Dendritic cell treated with granulocyte-macrophage colony-stimulating factor and Interleukin-4, amounts not matched to agents 40 ng/mL and 50 ng/mL, for 4 days (primary cell): Measurements from ENCODE around the gene SNX10.
"Not testable (repeated sequence)": the region's sequence is repeated elsewhere in the genome, so short reads cannot be mapped to it uniquely, and the experiment has no call there.

ENCODE experiments used
- H3K27ac Mint-ChIP-seq: one replicate; pipeline ENCODE4 v1.8.0; 2022; ENCODE audit warnings: mild to moderate bottlenecking, mixed read lengths
- H3K27me3 Mint-ChIP-seq: one replicate; pipeline ENCODE4 v1.8.0; 2022; ENCODE audit warnings: mild to moderate bottlenecking, mixed read lengths
- H3K36me3 Mint-ChIP-seq: one replicate; pipeline ENCODE4 v1.8.0; 2022; ENCODE audit warnings: low read depth, mixed read lengths
- H3K4me1 Mint-ChIP-seq: one replicate; pipeline ENCODE4 v1.8.0; 2022; ENCODE audit warnings: low read depth, mixed read lengths
- H3K4me3 Mint-ChIP-seq: one replicate; pipeline ENCODE4 v1.8.0; 2022; ENCODE audit warnings: mild to moderate bottlenecking, moderate library complexity, mixed read lengths
- H3K9me3 Mint-ChIP-seq: one replicate; pipeline ENCODE4 v1.8.0; 2022; ENCODE audit warnings: mixed read lengths
- intact Hi-C: fragments of 100-400 bp; cut with micrococcal nuclease; formaldehyde crosslinking; loops from one replicate; pipeline ENCODE4 v1.15.0; 2022

The SNX10 gene

DNA sequence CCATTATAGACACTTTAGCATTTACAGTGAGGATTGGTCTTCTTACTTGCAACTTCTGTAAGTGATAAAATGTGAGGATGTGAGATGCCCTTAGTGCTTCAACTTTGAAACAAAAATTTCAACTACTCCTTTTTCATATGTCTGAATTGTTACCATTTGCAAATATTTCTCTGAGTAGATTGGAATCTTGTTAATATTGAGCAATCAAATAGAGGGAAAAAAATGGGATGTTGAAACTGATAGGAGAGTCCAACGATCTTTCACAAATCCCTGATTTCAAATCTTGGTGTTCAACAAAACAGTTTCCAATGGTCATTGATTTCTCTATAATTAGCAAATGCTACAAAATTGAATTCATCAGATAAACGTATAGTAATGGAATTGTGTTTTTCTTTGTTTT lies 5.5 kb upstream of the SNX10 start:
- H3K4me3 Mint-ChIP-seq: no peak overlapping the region
- H3K36me3 Mint-ChIP-seq: no peaks in the 10 kb centered on the region
- H3K27ac Mint-ChIP-seq: no peak overlapping the region
- no peaks in the 10 kb centered on the region for H3K9me3 Mint-ChIP-seq
- intact Hi-C loops: no loop called here
- H3K27me3 Mint-ChIP-seq: no peaks in the 10 kb centered on the region
- H3K4me1 Mint-ChIP-seq: peaks cover 21% of the 10 kb centered on the region

DNA sequence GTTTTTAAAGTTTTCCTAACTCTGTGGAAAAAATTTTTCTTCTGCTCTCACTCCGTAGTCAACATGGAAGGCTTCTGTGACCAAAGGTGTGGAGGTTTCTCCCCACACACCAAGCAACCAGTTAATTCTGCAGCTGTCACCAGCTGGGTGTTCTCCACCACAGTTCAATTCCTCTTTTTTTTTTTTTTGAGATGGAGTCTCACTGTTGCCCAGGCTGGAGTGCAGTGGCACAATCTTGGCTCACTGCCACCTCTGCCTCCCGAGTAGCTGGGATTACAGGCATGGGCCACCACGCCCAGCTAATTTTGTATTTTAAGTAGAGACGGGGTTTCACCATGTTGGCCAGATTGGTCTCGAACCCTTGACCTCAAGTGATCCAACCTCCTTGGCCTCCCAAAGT lies 3.5 kb upstream of the SNX10 start:
- Mint-ChIP-seq H3K4me1 (peaks cover 39% of the 10 kb centered on the region), H3K27ac (peak overlapping the region; percentile 32), H3K36me3 (peaks cover 11% of the 10 kb centered on the region)
- intact Hi-C loops, H3K9me3 Mint-ChIP-seq, H3K27me3 Mint-ChIP-seq, H3K4me3 Mint-ChIP-seq: not testable (repeated sequence)

DNA sequence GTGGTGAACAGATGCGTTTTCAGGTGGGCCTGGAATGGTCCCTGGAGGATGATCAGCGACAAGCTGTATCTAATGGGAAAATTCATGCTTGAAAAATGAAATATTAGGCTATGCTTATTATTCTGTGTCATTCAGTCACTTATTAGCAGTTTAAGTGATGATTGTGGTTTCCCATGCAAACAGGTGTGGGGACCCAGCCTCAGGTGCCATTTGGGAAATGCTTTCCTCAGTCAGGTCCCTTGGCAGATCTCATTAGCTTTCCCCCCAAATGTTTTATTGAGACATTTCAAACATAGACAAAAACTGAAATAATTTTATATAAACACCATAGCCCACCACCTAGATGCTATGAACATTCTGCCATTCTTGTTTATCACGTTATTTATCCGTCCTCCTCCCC lies 411 bp upstream of the SNX10 start:
- no peaks in the 10 kb centered on the region for H3K9me3 Mint-ChIP-seq
- H3K27me3 Mint-ChIP-seq: no peaks in the 10 kb centered on the region
- H3K36me3 Mint-ChIP-seq: peaks cover 25% of the 10 kb centered on the region
- intact Hi-C loops: loop anchor here (5.0 kb wide), 3 partner anchors 41 to 89 kb away; partner anchors contain the start of genes CBX3 and HNRNPA2B1
- H3K4me1 Mint-ChIP-seq: peaks cover 69% of the 10 kb centered on the region
- H3K4me3 Mint-ChIP-seq: peak overlapping the region; percentile 93
- H3K27ac Mint-ChIP-seq: peak overlapping the region; percentile 92

GRCh38 chr7:26292768-26293560 lies 1.3 kb downstream of the SNX10 start:
- Mint-ChIP-seq H3K27ac (peak overlapping the region; percentile 92), H3K9me3 (no peaks in the 10 kb centered on the region), H3K4me3 (peak overlapping the region; percentile 93), H3K27me3 (no peaks in the 10 kb centered on the region), H3K36me3 (peaks cover 29% of the 10 kb centered on the region), H3K4me1 (peaks cover 66% of the 10 kb centered on the region)
- intact Hi-C loops: loop anchor here (2.0 to 5.0 kb wide), 4 partner anchors 14 to 91 kb away; partner anchors contain the start of genes CBX3 and HNRNPA2B1

DNA sequence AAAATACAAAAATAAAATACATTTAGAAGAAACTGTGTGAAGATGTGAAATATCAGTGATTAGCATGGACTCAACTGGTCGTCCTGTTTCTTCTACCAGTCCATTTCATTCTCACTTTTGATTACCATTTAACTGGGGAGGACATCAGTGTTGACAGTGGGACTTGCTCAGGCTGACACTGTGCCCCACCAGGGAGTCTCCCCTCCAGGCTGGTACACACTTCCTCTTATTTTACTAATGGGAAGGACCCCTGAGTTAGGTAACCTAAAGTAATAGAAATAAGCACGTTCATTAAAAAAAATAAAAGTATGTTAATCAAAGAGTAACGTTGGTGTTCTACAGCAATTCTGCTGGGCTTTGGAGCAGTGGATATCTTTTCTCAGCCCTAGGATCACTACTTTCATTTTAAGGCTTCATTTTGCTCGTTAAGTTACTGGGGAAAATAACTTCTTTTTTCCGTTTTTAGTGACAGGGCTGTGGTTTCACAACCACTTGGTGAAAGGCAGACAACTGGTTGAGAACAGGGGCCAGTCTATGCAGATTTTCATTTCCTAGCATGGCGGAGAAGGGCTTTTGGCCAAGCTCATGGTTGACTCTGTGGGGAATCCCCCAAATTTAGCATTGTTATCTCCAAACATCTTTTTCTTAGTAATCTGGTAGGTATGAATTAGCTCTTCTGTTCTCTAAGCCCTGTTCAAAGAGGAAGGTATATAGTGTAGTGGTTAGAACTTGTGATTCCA lies 2.1 kb downstream of the SNX10 start:
- Mint-ChIP-seq H3K4me3 (peak overlapping the region; percentile 93), H3K36me3 (peaks cover 31% of the 10 kb centered on the region), H3K9me3 (no peaks in the 10 kb centered on the region), H3K4me1 (peaks cover 66% of the 10 kb centered on the region), H3K27ac (peak overlapping the region; percentile 92), H3K27me3 (no peaks in the 10 kb centered on the region)
- intact Hi-C loops: loop anchor here (2.0 to 5.0 kb wide), 4 partner anchors 13 to 91 kb away; partner anchors contain the start of genes CBX3 and HNRNPA2B1

DNA sequence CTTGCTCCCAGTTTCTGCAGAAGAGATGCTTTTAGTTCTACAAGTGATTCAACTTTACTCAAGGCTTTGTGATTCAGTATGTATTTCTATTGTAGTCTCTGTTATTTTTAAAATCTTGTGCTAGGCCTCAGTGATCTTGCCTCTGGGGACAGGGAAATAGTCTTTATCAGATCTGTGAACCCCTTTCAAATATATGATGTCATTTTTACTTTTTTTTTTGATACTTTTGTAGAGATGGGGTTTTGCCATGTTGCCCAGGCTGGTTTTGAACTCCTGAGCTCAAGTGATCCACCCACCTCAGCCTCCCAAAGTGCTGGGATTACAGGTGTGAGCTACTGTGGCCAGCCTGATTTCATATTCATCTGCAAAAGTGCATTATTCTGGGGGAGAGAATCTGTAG lies 3.4 kb downstream of the SNX10 start:
- H3K9me3 Mint-ChIP-seq: no peaks in the 10 kb centered on the region
- H3K27ac Mint-ChIP-seq: peak overlapping the region; percentile 92
- peaks cover 38% of the 10 kb centered on the region for H3K36me3 Mint-ChIP-seq
- H3K4me3 Mint-ChIP-seq: no peak overlapping the region
- intact Hi-C loops: no loop called here
- H3K4me1 Mint-ChIP-seq: peaks cover 70% of the 10 kb centered on the region
- no peaks in the 10 kb centered on the region for H3K27me3 Mint-ChIP-seq

DNA sequence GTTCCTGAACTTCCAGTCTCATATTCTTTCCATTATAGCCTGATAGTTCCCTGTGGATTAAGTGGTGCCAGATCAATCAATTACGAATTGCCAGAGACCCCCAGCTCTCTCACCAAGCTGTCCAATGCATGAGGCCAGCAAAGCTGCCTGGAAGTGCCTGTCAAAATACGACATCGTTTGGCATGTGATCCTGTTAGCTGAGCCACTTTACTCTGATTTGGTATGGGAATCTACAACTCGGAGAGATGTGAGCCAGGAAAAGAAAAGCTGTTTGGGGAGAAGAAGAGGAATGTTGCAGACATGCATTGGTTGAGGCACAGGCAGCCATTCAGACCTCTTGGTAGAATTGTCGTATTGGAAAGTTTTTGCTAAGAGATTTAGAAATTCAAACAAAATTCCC lies 3.9 kb downstream of the SNX10 start:
- peaks cover 70% of the 10 kb centered on the region for H3K4me1 Mint-ChIP-seq
- H3K9me3 Mint-ChIP-seq: no peaks in the 10 kb centered on the region
- peak overlapping the region; percentile 92 for H3K27ac Mint-ChIP-seq
- peaks cover 38% of the 10 kb centered on the region for H3K36me3 Mint-ChIP-seq
- intact Hi-C loops: no loop called here
- no peak overlapping the region for H3K4me3 Mint-ChIP-seq
- no peaks in the 10 kb centered on the region for H3K27me3 Mint-ChIP-seq

- Mint-ChIP-seq H3K9me3 (no peaks in the 10 kb centered on the region), H3K27me3 (no peaks in the 10 kb centered on the region), H3K4me3 (no peak overlapping the region), H3K27ac (peak overlapping the region; percentile 76), H3K36me3 (peaks cover 55% of the 10 kb centered on the region), H3K4me1 (peaks cover 66% of the 10 kb centered on the region)
- intact Hi-C loops: no loop called here
Measured at GRCh38 chr7:26298472-26299058, 6.9 kb downstream of the SNX10 start.

GRCh38 chr7:26305090-26305868 lies 13.6 kb downstream of the SNX10 start:
- no peaks in the 10 kb centered on the region for H3K27me3 Mint-ChIP-seq
- peaks cover 75% of the 10 kb centered on the region for H3K4me1 Mint-ChIP-seq
- H3K9me3 Mint-ChIP-seq: no peaks in the 10 kb centered on the region
- H3K4me3 Mint-ChIP-seq: peak overlapping the region; percentile 21
- intact Hi-C loops: loop anchor here (5.0 kb wide), 1 partner anchor 103 kb away; the partner anchor contains the start of genes CBX3 and HNRNPA2B1
- H3K27ac Mint-ChIP-seq: peak overlapping the region; percentile 84
- peaks cover 62% of the 10 kb centered on the region for H3K36me3 Mint-ChIP-seq

- Mint-ChIP-seq H3K36me3 (peaks cover 63% of the 10 kb centered on the region), H3K27me3 (no peaks in the 10 kb centered on the region), H3K27ac (peak overlapping the region; percentile 84), H3K9me3 (no peaks in the 10 kb centered on the region), H3K4me1 (peaks cover 80% of the 10 kb centered on the region), H3K4me3 (no peak overlapping the region)
- intact Hi-C loops: loop anchor here (2.0 to 5.0 kb wide), 2 partner anchors 13 to 104 kb away; partner anchors contain the start of genes CBX3 and HNRNPA2B1
Measured at GRCh38 chr7:26305869-26306665, 14.4 kb downstream of the SNX10 start.

DNA sequence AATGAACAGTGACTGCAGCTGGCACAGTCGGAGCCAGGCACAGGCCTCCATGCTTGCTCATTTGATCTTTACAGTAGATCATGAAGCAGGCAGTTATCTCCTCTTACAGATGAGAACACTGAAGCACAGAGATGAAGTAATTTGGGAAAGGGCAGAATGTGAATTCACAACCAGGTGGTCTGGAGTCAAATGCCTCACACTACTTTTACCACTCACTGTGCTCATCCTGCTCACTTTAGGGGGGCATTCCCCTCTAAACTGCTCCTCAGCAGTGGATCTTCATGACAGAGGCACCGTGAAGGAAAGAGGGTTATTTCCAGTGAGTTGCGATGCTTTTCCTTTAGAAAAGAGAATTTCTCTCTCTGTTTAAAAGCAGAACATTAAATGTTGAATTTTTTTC lies 15.1 kb downstream of the SNX10 start:
- Mint-ChIP-seq H3K4me1 (peaks cover 86% of the 10 kb centered on the region), H3K27me3 (no peaks in the 10 kb centered on the region), H3K9me3 (no peaks in the 10 kb centered on the region), H3K36me3 (peaks cover 65% of the 10 kb centered on the region), H3K27ac (peak overlapping the region; percentile 84), H3K4me3 (peak overlapping the region; percentile 38)
- intact Hi-C loops: loop anchor here (2.0 to 5.0 kb wide), 2 partner anchors 14 to 104 kb away; partner anchors contain the start of genes CBX3 and HNRNPA2B1

GRCh38 chr7:26307226-26307625 lies 15.6 kb downstream of the SNX10 start:
- no peaks in the 10 kb centered on the region for H3K9me3 Mint-ChIP-seq
- intact Hi-C loops: loop anchor here (2.0 to 5.0 kb wide), 2 partner anchors 14 to 105 kb away; partner anchors contain the start of genes CBX3 and HNRNPA2B1
- H3K4me3 Mint-ChIP-seq: peak overlapping the region; percentile 38
- peak overlapping the region; percentile 84 for H3K27ac Mint-ChIP-seq
- no peaks in the 10 kb centered on the region for H3K27me3 Mint-ChIP-seq
- H3K36me3 Mint-ChIP-seq: peaks cover 61% of the 10 kb centered on the region
- H3K4me1 Mint-ChIP-seq: peaks cover 84% of the 10 kb centered on the region
